GM19452 (cell line): ENCODE results near the gene C11orf91.
"Not testable (repeated sequence)": the region's sequence is repeated elsewhere in the genome, so short reads cannot be mapped to it uniquely, and the experiment has no call there.

Experiments used
- ATAC-seq: cut with Tn5 transposase; IDR thresholded peaks from one replicate; pipeline ENCODE4 v1.9.1; 2021; ENCODE audit not compliant: unreplicated experiment

Gene C11orf91, protein sequence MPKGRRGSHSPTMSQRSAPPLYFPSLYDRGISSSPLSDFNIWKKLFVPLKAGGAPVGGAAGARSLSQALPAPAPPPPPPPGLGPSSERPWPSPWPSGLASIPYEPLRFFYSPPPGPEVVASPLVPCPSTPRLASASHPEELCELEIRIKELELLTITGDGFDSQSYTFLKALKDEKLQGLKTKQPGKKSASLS

DNA sequence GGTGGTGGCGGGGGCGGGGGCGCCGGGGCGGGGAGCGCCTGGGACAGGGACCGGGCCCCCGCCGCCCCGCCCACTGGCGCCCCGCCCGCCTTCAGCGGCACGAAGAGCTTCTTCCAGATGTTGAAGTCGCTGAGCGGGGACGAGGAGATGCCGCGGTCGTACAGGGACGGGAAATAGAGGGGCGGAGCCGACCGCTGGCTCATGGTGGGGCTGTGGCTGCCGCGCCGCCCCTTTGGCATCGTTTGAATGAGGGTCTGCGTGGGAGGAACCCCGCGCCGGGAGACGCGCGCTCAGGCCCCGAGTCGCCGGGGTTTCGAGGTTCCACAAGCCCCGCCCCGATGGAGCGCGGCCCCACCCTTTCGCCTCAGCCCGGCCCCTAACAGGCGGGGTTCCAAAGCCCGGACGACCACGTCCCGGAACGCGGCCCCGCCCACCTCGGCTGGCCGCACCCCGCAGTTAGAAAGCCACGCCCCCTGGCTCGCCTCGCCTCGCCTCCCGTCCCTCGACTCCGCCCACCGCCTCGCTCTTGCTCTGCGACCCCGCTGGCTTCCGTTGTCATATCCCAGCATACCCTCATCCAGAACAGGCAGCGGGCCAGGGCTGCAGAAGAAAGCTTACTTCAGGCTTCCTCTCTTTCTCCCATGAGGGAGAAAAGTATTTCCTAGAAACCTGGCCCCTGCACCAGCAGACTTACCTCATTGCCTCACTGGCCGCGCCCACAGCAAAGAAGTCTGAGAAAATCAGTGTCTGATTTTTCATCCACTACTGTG lies at the start of gene C11orf91:
Gene C11orf91 (minus strand): TSS at position 325 of the 770 bp plus-strand sequence. CDS start 86 bp downstream, at position 239.
- ATAC-seq: peak; percentile 90

DNA sequence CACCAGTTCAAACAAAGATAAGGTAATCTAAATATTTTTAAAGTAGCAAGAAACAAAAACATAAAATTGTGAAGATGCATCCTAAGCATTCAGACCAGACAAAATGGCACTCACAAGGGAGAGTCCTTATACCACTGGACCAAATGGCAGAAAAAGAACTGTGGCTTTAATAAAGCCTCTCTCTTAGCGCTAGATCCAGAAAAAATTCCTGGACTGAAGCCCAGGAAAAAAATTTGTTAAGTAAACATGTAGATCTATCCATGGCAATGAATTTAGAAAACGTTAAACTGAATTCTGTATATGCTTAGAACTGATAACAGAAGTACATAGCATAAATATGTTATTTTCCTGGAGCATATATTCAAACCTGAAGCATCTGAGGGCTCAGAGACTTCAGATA lies 47.4 kb upstream of the C11orf91 start:
- ATAC-seq: no peak

DNA sequence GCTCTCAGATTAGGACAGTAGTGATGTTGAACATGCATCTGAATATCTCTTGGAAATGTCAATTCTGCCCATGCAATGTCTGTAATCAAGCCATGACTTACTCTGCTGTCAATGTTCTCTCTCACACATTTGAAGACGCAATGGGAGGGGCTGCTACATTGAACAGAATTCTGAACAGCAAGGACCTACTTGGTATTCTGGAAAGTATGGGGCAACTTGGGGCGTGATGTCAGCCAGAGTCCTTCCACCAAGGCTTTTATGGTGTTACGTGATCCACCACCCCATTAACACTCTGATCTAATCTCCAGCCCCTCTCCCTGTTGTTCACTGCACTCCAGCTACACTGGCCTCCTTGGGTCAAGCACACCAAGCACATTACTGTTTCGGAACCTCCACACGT lies 42.7 kb upstream of the C11orf91 start:
- no peak for ATAC-seq

DNA sequence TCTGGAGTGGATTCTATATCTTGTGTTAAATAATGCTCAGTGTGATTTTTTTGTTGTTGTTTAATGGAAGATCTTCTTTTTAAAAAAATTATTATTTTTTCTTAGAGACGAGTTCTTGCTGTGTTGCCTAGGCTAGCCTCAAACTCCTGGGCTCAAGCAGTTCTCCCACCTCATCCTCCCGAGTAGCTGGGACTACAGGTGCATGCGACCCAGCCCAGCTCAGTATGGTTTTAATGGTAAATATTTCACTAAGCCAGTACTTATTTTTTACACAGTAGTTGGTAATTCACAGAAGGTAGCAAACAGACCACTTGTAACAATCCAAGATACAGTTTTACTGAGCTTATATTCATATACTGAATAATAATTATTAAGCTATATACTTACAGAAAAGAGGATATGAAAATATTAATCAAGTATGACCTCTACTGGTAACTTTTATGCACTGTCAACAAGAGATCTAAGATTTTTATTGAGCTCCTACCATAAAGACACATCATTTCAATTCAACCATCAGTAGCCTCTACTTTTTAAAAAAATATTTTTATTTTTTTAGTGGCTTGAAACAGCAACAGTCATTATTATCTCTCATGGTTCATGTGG lies 41.7 kb upstream of the C11orf91 start:
- ATAC-seq: no peak

DNA sequence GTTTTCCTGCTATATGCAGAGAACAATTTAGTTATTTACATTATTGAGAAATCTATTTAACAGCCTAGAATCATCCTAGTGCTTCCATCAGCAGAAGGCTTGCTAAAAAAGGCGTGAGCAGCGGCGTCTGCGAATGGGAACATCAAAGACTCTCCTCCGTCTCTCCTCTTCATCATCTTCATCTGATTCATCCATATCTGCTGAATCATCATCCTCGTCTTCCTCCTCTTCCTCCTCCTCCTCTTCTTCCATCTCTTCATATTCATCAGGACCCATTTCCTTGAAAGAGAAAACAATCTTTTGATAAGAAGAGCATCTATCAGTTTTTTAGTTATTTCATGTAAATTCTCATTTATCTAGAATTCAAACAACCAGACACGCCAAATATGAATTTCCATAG lies 41.2 kb upstream of the C11orf91 start:
- no peak for ATAC-seq

DNA sequence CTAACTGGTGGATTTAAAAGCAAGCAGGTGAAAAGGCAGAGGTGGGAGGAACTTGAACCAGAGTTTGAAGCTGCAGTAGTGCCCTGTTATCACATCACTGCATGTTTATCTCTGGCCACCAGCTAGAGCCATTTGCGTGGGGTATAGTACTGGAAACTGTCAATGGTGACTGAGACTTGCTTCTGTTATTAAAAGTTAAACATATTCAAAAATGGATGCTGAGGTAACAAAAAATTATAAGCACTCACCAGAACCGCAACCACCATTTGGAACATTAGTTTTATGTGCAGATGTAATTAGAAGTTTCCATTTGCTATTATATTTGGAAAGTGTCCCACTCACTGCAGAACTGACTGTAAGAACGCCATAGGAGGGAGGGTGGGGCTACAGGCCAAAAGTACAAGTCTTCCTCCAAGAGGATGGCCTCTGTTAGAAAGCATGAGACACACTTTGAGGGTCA lies 36.8 kb upstream of the C11orf91 start:
- ATAC-seq: no peak

DNA sequence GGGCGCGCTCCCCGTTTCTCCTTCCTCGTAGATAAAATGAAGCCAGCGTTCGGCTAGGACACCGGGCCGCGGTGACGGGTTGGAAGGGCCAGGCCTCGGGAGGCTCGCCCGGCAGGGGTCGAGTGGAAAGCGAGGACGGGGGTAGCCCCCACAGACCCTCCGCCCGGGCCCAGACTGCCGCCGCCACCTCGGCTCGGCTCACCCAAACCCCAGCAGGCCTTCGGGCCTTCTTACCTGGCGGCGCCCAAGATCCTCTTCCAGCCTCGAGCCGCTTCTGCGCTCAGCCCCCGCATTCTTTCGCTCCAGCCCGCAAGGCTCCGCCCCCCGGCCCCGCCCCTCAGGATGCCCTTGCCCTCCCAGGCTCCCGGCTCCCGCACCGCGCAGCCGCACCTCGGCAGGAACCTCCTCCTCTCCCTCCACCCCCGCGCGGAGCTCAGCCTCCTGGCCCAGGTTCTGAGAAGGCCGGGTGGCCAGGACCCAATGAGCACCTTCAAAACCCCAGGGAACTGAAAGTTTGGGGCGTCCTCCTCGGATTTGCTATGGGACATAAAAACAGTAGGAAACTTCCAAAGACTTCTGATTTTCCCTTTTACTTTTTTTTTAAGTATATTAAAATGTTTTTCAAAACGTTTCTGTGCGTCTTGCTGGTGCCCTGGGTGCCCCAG lies 35.7 kb upstream of the C11orf91 start, which contains the start of gene CD59:
Gene CD59 (minus strand): TSS at position 276 of the 665 bp plus-strand sequence. CDS start 13,978 bp downstream, outside the sequence.
- peak; percentile 47 for ATAC-seq

DNA sequence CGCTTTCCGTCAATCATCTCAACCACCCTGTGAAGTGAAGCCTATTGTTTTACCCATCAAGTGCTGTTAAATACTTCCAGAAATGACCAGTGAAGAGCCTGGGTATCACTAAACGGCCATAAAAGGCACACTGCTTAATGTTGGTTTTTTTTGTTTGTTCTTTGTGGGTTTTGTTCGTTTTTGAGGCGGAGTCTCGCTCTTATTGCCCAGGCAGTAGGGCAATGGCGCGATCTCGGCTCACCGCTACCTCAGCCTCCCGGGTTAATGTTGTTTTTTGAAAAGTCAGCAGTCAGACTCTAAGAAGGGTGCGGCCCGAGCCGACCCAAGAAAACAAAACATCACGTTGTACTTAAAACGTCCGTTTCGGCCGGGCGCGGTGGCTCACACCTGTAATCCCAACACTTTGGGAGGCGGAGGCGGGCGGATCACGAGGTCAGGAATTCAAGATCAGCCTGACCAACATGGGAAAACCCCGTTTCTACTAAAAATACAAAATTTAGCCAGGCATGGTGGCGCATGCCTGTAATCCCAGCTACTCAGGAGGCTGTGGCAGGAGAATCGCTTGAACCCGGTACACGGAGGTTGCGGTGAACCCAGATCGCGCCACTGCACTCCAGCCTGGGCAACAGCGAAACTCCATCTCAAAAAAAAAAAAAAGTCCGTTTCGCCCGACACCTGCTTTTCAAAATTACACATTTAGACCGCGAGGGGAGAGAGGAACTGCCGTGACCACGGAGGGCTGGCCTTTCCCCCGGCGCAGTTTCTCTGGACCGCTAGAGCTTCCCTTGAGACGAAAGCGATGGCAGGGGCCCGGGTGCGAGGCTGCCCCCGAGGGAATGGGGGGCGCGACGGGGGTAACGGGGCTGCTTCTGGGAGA lies 34.9 kb upstream of the C11orf91 start:
- ATAC-seq: peak; percentile 61

DNA sequence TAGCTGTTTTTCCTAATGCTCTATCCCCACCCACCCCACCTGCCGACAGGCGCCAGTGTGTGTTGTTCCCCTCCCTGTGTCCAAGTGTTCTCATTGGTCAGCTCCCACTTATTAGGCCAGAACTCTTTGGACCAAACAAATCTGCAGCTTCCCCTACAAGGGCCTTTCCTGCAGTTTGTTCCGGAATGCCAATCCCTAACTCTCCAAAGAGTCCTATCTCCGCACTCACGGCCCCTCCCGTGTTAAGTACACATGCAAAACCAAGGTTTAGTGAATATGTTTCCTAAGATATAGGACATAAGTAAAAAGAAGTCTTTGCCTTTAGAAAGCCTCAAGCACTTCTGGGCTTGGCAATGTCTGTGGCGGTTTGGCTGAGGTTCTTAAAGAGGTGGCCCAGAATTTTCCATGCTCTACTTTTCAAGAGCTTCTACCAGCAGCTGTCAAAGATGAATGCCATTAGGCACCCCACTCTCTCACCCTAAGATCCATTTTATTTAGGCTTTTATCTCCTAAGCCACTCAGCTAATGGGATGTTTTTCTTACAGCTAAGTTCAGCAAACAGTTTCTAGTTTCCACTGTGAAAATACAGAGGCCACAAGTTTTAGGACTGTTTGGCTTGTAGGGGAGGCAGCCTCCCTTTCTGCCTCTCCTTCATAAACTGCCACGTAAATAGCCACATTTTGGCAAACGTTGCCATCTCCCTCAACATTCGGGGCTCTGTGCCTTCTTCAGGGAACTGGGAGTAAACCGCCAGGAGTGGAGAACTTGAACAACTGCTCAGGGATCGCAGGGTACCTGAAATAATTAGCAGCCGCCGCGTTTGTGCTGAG lies 34.0 kb upstream of the C11orf91 start:
- ATAC-seq: no peak

DNA sequence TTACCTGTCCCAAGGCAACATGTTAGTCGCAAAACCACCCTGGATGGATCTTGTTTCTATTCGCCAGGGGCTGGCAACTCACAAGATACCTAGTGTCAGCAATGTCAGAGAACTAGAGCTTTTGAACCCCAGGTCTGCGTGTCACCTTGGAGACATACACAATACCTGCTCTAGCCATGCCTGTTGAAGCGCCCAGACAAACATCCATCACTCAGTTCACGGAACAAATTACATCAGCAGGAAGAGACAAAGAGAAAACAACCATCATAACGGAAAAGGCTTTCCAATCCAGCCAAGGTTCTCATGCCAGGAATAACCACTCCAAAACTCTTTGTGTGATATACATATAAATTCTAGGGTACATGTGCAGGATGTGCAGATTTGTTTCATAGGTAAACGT lies 33.4 kb upstream of the C11orf91 start:
- no peak for ATAC-seq

DNA sequence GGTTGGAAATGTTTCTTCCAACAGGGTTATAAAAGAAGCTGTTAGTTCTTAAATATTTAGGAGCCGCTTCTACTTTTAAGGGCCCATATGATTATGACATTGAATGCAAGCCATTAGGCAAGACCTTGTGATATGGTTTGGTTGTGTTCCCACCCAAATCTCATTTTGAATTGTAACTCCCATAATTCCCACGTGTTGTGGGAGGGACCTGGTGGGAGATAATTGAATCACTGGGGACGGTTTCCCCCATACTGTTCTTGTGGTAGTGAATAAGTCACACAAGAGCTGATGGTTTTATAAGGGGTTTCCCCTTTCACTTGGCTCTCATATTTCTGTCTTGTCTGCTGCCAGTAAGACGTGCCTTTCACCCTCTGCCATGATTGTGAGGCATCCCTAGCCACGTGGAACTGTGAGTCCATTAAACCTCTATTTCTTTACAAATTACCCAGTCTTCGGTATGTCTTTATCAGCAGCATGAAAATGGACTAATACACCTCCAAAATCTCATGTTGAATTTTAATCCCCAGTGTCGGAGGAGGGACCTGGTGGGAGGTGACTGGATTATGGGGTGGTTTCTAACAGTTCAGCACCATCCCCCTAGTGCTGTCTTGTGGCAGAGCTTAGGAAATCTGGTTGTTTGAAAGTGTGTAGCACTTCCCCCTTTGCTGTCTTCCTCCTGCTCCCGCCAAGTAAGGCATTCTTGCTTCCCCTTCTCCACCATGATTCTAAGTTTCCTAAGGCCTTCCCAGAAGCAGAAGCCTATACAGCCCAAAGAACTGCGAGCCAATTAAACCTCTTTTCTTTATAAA lies 31.3 kb upstream of the C11orf91 start:
- no peak for ATAC-seq

DNA sequence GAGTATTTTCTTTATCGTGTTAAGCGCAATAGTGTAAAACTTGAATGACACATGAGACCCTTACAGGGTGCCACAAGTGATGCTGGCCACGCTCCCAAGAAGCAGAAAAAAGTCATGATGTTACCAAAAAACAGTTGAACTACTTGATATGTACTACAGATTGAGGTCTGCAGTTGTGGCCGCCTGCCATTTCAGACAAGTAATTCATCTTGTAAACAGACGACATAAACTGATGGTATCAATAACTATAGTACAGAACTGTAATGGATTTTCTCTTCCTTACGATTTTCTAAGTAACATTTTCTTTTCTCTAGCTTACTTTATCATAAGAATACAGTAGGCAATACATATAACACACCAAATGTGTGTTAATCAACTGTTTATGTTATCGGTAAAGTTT lies 30.1 kb upstream of the C11orf91 start:
- no peak for ATAC-seq

DNA sequence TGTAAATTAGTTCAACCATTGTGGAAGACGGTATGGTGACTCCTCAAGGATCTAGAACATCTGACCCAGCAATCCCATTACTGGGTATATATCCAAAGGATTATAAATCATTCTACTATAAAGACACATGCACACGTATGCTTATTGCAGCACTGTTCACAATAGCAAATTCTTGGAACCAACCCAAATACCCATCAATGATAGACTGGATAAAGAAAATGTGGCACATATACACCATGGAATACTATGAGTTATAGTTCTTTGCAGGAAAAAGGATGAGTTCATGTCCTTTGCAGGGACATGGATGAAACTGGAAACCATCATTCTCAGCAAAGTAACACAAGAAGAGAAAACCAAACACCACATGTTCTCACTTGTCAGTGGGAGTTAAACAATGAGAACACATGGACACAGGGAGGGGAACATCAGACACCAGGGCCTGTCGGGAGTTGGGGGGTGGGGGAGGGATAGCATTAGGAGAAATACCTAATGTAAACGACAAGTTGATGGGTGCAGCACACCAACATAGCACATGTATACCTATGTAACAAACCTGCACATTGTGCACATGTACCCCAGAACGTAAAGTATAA lies 28.5 kb upstream of the C11orf91 start:
- ATAC-seq: not testable (repeated sequence)

DNA sequence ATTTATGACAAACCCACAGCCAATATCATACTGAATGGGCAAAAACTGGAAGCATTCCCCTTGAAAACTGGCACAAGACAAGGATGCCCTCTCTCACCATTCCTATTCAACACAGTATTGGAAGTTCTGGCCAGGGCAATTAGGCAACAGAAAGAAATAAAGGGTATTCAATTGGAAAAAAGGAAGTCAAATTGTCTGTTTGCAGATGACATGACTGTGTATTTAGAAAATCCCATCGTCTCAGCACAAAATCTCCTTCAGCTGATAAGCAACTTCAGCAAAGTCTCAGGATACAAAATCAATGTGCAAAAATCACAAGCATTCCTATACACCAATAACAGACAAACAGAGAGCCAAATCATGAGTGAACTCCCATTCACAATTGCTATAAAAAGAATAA lies 26.9 kb upstream of the C11orf91 start:
- not testable (repeated sequence) for ATAC-seq

DNA sequence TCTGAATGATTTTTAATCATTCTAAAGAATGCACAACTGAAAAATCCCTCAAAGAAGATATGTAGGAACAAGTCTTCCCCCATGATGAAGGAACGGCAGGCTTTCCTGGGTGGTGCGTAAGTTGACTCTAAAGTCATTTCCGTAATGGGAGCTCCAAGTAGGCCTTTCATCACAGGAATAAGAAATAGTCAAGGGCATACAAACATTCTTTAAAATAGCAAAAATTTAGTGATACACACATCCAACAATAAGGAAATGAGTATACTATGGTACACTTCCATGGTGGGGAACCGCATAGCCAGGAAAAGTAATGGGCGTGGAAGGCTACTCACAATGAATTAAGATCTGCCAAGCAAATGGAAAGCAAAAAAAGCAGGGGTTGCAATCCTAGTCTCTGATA lies 24.9 kb upstream of the C11orf91 start:
- ATAC-seq: no peak

DNA sequence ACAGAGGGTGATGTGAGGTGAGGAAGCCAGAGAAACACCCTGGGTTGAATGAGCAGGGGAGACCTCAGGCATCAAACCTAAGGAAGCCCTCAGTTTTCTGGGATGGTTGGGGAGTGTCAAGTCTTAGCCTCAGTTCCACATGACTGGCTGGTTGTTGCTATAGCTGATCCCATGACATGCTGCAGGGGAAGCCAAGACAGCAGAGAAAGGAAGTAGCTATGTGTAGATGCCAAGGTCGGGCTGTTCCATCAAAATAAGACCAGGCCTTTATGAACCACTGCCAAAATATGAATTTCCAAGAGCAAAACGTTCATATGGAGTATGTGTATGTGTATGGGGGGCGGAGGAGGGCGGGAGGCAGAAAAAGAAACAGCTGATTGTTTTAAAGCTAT lies 24.0 kb upstream of the C11orf91 start:
- ATAC-seq: no peak

DNA sequence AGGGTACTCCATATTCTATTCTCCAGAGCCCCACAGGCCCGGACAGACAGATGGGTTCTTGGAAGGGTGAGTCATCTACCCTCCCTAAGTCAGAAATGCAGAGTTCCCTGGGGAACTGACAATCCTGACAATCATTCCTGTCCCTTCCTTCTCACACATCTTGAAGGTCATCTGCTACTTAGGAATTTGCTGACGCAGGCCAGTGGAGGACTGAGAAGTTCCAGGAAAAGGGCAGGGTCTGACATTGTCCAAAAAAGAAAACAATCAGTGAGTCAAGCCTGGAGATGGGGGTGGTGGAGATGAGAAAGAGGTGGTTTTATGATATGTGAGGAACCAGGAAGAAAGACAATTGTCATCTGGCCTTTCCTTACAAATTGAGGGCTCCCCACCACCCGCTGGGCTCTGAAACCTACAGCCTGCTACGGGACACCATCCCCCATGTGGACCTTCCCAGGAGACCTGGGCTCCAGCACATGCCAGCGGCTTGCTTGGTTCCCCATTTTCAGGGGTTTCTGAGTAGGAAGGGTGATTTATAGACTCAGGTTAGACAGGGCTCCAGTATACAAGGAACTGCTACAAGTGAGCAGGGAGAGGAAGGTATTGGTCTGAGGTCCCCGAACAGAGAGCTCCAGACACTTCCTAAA lies 22.7 kb upstream of the C11orf91 start:
- ATAC-seq: no peak
